WERI-Rb-1 (cell line): ENCODE measurements around the gene RBM7.
A peak's percentile ranks its signal among the peaks of the same experiment; 100 is the strongest.

ENCODE experiments used
- DNase-seq: peaks from one replicate; pipeline ENCODE4 v3.0.0-alpha.2; 2020
- H3K27ac ChIP-seq: fragments of 250-450 bp; sonication (Bioruptor Pico); 2 replicates; pipeline ENCODE4 v1.5.1; 2020; ENCODE audit warnings: mild to moderate bottlenecking, moderate library complexity
- H3K27me3 ChIP-seq: fragments of 250-450 bp; sonication (Bioruptor Pico); 2 replicates; pipeline ENCODE4 v1.5.1; 2021; ENCODE audit warnings: mild to moderate bottlenecking, low read depth, moderate library complexity; ENCODE audit not compliant: insufficient read depth, severe bottlenecking
- H3K36me3 ChIP-seq: fragments of 250-450 bp; sonication (Bioruptor Pico); 2 replicates; pipeline ENCODE4 v1.5.1; 2020; ENCODE audit warnings: mild to moderate bottlenecking, moderate library complexity
- H3K4me3 ChIP-seq: 2 replicates; pipeline ENCODE4 v1.5.1; 2011; ENCODE audit warnings: low read depth, mild to moderate bottlenecking, control low read depth, low read length
- H3K9me3 ChIP-seq: fragments of 250-450 bp; sonication (Bioruptor Pico); 2 replicates; pipeline ENCODE4 v1.5.1; 2021; ENCODE audit warnings: mild to moderate bottlenecking, moderate library complexity; ENCODE audit not compliant: severe bottlenecking
- CTCF ChIP-seq: IDR thresholded peaks from 2 replicates; pipeline ENCODE4 v1.5.1; 2011; ENCODE audit warnings: low read depth, mild to moderate bottlenecking, control low read depth, inconsistent platforms, low read length

RBM7 gene

DNA sequence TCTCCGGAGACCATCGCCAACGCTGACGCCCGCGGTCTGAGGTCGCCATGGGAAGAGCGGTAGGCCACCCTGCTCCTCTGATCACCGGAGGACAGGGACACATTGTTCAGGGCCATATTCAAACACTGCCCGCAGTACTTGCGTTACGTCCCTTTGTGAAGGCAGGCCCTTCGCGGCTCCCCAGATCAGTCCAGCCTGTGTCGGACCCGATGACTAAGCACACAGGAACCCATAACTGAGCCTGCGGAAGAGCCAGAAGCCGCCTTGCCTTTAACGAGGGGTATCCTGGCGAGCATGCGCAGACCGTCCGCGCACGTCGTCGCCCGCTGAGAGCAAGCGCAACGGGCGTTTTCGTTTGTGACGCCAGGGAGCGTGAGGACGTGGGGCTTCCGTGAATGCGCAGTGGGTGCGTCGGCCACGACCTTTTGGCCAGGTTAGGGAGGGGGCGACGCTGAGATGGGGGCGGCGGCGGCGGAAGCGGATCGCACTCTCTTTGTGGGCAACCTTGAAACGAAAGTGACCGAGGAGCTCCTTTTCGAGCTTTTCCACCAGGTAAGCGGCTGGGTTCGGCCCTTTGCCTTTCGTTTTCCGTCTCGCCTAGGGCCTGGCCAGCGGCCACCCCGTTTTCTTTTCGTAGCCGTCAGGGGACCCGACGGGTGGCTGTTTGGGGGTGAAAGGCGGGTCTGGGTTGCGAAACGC is at the start of gene RBM7, which contains the start of gene C11orf71:
Gene RBM7 (plus strand): TSS at position 451 of the 699 bp plus-strand sequence. CDS start 6 bp downstream, at position 457.
Gene C11orf71 (minus strand): TSS at position 296 of the 699 bp plus-strand sequence. CDS start 180 bp downstream, at position 116.
- H3K4me3 ChIP-seq, result peak within 1 kb of the TSS; percentile 94
- no peaks in the 10 kb centered on the region for H3K9me3 ChIP-seq
- H3K27ac ChIP-seq, result peak within 1 kb of the TSS; percentile 98
- no peak for TF ChIP-seq CTCF
- peaks cover 27% of the 10 kb centered on the region for H3K36me3 ChIP-seq
- H3K27me3 ChIP-seq, result no peaks in the 10 kb centered on the region
- peak; percentile 97 for DNase-seq

DNA sequence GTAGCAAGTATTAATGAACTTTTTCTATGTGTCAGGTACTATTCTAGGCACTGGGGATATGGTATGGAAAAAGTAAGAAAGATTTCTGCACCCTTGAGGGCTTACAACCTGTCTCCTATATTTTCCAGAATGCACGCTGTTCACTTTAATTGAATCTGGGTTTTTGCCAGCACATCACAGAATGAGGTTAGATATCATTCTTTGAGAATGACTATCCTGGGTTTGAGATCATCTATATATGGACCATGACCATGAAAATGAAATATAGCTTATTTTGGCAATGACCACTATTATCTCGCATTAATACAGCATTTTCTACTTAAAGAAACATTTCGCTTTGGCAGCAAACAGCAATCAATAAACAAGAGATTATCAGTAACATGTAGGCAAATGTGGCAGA is 47.0 kb upstream of the RBM7 start:
- H3K4me3 ChIP-seq, result no peak overlapping the region
- H3K27ac ChIP-seq, result no peak overlapping the region
- DNase-seq, result no peak
- no peak for TF ChIP-seq CTCF
- no peaks in the 10 kb centered on the region for H3K9me3 ChIP-seq
- no peaks in the 10 kb centered on the region for H3K36me3 ChIP-seq
- no peaks in the 10 kb centered on the region for H3K27me3 ChIP-seq

DNA sequence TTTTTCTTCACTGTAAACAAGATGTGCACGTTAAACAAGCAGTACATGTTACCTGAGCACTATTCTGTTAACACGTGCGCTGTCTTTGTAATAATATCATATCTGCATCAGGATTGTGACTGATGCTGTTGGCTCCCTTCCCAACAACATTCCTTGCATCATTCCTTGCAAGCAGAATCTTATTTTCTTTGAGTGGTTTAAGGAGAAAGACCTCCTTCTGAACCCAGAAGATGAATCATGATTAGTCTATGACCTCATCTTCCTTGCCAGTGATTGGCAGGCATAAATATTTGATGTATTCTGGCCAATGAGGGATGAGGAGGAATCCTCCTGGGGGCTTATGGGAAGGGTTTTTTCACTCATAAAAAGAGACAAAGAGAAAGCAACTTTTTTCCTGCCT is 46.4 kb upstream of the RBM7 start:
- no peaks in the 10 kb centered on the region for H3K36me3 ChIP-seq
- DNase-seq, result no peak
- H3K27me3 ChIP-seq, result no peaks in the 10 kb centered on the region
- no peak overlapping the region for H3K27ac ChIP-seq
- no peak for TF ChIP-seq CTCF
- peaks cover 2% of the 10 kb centered on the region for H3K9me3 ChIP-seq
- H3K4me3 ChIP-seq, result no peak overlapping the region

- no peak for DNase-seq
- H3K9me3 ChIP-seq, result peaks cover 2% of the 10 kb centered on the region
- no peak for TF ChIP-seq CTCF
- H3K27ac ChIP-seq, result no peak overlapping the region
- H3K4me3 ChIP-seq, result no peak overlapping the region
- H3K36me3 ChIP-seq, result no peaks in the 10 kb centered on the region
- no peaks in the 10 kb centered on the region for H3K27me3 ChIP-seq
Observed at GRCh38 chr11:114358716-114359115, 41.8 kb upstream of the RBM7 start.

DNA sequence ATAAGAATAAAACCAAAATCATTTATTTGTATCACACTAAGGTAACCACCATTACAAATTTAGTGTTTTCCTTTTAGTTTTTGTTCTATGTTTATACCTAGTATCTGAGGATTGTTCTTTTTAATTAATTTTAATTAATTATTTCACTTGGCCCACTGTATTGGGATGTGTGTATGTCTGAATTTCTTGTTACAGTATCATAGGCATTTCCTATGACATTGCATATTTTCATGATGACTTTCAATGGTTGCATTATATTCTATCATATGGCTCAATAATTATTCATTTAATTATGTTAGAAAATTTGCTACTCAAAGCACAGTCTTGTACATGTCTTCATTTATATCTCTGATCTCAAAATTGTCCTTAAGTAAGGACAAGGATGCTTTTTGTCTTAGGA is 41.1 kb upstream of the RBM7 start:
- H3K9me3 ChIP-seq, result peaks cover 2% of the 10 kb centered on the region
- DNase-seq, result no peak
- no peaks in the 10 kb centered on the region for H3K36me3 ChIP-seq
- no peak for TF ChIP-seq CTCF
- H3K27ac ChIP-seq, result no peak overlapping the region
- no peaks in the 10 kb centered on the region for H3K27me3 ChIP-seq
- no peak overlapping the region for H3K4me3 ChIP-seq

DNA sequence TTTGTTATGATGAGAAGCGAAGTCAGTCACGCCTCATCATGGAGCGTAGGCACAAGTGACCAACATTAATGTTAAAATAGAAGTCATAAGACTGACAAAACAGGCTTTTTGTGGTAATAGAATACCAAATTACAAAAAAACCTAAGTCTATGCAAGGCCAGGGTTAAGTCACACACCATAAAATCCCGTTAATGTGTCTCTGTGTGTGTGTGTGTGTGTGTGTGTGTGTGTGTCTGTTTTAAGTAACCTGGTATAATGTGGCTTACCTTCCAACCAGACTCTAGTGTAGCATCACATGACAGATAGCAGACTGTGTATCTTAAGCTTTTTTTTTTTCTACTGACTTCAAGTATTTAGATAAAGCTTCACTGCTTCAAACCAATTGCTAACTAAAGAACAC is 38.1 kb upstream of the RBM7 start:
- no peak for TF ChIP-seq CTCF
- Histone ChIP-seq H3K27me3 (no peaks in the 10 kb centered on the region), H3K9me3 (peaks cover 2% of the 10 kb centered on the region), H3K4me3 (no peak overlapping the region), H3K27ac (no peak overlapping the region), H3K36me3 (no peaks in the 10 kb centered on the region)
- no peak for DNase-seq
